Skeletal muscle satellite cell (primary cell): ENCODE measurements around the gene KCTD8.

Experiments used
- H3K27me3 ChIP-seq: 2 replicates; pipeline ENCODE4 v1.7.0; 2013; ENCODE audit warnings: low read length; ENCODE audit not compliant: control insufficient read depth, insufficient read depth
- H3K36me3 ChIP-seq: 2 replicates; pipeline ENCODE4 v1.7.0; 2013; ENCODE audit warnings: mild to moderate bottlenecking, control low read depth, low read length; ENCODE audit not compliant: insufficient read depth
- H3K4me1 ChIP-seq: 2 replicates; pipeline ENCODE4 v1.7.0; 2013; ENCODE audit warnings: low read length; ENCODE audit not compliant: control insufficient read depth, insufficient read depth
- H3K4me2 ChIP-seq: 2 replicates; pipeline ENCODE4 v1.7.0; 2013; ENCODE audit warnings: mild to moderate bottlenecking, low read length
- H3K4me3 ChIP-seq: 2 replicates; pipeline ENCODE4 v1.7.0; 2013; ENCODE audit warnings: low read length
- H3K9ac ChIP-seq: 2 replicates; pipeline ENCODE4 v1.7.0; 2013; ENCODE audit warnings: mild to moderate bottlenecking, low read depth, low read length, moderate library complexity
- H3K9me3 ChIP-seq: replicated peaks from 2 replicates; pipeline ENCODE4 v1.7.0; 2013; ENCODE audit warnings: mild to moderate bottlenecking, control low read depth, low read length

Gene KCTD8

GRCh38 chr4:44434247-44434646 is 14.4 kb downstream of the KCTD8 start:
- H3K36me3 ChIP-seq, result no peaks in the 10 kb centered on the region

GRCh38 chr4:44425614-44426208 is 22.9 kb downstream of the KCTD8 start:
- H3K27me3 ChIP-seq, result no peaks in the 10 kb centered on the region
- H3K36me3 ChIP-seq, result no peaks in the 10 kb centered on the region
- no peak overlapping the region for H3K4me2 ChIP-seq
- H3K4me3 ChIP-seq, result no peak overlapping the region
- H3K9me3 ChIP-seq, result no peaks in the 10 kb centered on the region
- no peaks in the 10 kb centered on the region for H3K4me1 ChIP-seq
- no peak overlapping the region for H3K9ac ChIP-seq

More at GRCh38 chr4:44434247-44434646, 14.4 kb downstream of the KCTD8 start:
- Histone ChIP-seq H3K27me3 (no peaks in the 10 kb centered on the region), H3K4me2 (no peak overlapping the region), H3K9me3 (no peaks in the 10 kb centered on the region), H3K9ac (no peak overlapping the region), H3K4me3 (no peak overlapping the region), H3K4me1 (peaks cover 5% of the 10 kb centered on the region)

- no peaks in the 10 kb centered on the region for H3K27me3 ChIP-seq
- no peaks in the 10 kb centered on the region for H3K36me3 ChIP-seq
- no peak overlapping the region for H3K9ac ChIP-seq
- no peaks in the 10 kb centered on the region for H3K9me3 ChIP-seq
- H3K4me3 ChIP-seq, result no peak overlapping the region
- no peak overlapping the region for H3K4me2 ChIP-seq
- H3K4me1 ChIP-seq, result no peaks in the 10 kb centered on the region
These were observed 25.7 kb downstream of the KCTD8 start for GRCh38 chr4:44422912-44423311.

GRCh38 chr4:44421330-44422065 is 27.1 kb downstream of the KCTD8 start:
- Histone ChIP-seq H3K9me3 (no peaks in the 10 kb centered on the region), H3K4me1 (no peaks in the 10 kb centered on the region), H3K9ac (no peak overlapping the region), H3K27me3 (no peaks in the 10 kb centered on the region), H3K4me3 (no peak overlapping the region), H3K4me2 (no peak overlapping the region), H3K36me3 (no peaks in the 10 kb centered on the region)

- no peaks in the 10 kb centered on the region for H3K9me3 ChIP-seq
- H3K27me3 ChIP-seq, result no peaks in the 10 kb centered on the region
- H3K4me2 ChIP-seq, result no peak overlapping the region
- no peak overlapping the region for H3K9ac ChIP-seq
- H3K36me3 ChIP-seq, result no peaks in the 10 kb centered on the region
- no peaks in the 10 kb centered on the region for H3K4me1 ChIP-seq
- no peak overlapping the region for H3K4me3 ChIP-seq
These were observed 33.4 kb downstream of the KCTD8 start for GRCh38 chr4:44415251-44415650.

GRCh38 chr4:44368413-44369167 is 80.0 kb downstream of the KCTD8 start:
- H3K4me2 ChIP-seq, result no peak overlapping the region

GRCh38 chr4:44354172-44354571 is 94.4 kb downstream of the KCTD8 start:
- no peaks in the 10 kb centered on the region for H3K36me3 ChIP-seq
- H3K4me2 ChIP-seq, result no peak overlapping the region
- no peaks in the 10 kb centered on the region for H3K4me1 ChIP-seq

More at GRCh38 chr4:44368413-44369167, 80.0 kb downstream of the KCTD8 start:
- Histone ChIP-seq H3K9ac (no peak overlapping the region), H3K27me3 (no peaks in the 10 kb centered on the region), H3K9me3 (no peaks in the 10 kb centered on the region), H3K4me3 (no peak overlapping the region), H3K36me3 (no peaks in the 10 kb centered on the region), H3K4me1 (peaks cover 8% of the 10 kb centered on the region)

GRCh38 chr4:44351069-44351468 is 97.5 kb downstream of the KCTD8 start:
- H3K27me3 ChIP-seq, result no peaks in the 10 kb centered on the region
- H3K4me2 ChIP-seq, result no peak overlapping the region
- no peak overlapping the region for H3K4me3 ChIP-seq
- H3K4me1 ChIP-seq, result no peaks in the 10 kb centered on the region
- no peak overlapping the region for H3K9ac ChIP-seq
- no peaks in the 10 kb centered on the region for H3K9me3 ChIP-seq
- no peaks in the 10 kb centered on the region for H3K36me3 ChIP-seq

More at GRCh38 chr4:44354172-44354571, 94.4 kb downstream of the KCTD8 start:
- no peak overlapping the region for H3K4me3 ChIP-seq
- H3K27me3 ChIP-seq, result no peaks in the 10 kb centered on the region
- no peak overlapping the region for H3K9ac ChIP-seq
- H3K9me3 ChIP-seq, result no peaks in the 10 kb centered on the region

GRCh38 chr4:44342800-44343199 is 105.8 kb downstream of the KCTD8 start:
- Histone ChIP-seq H3K4me3 (no peak overlapping the region), H3K9me3 (no peaks in the 10 kb centered on the region)

GRCh38 chr4:44326741-44327140 is 121.9 kb downstream of the KCTD8 start:
- Histone ChIP-seq H3K9me3 (no peaks in the 10 kb centered on the region), H3K4me2 (no peak overlapping the region), H3K9ac (no peak overlapping the region), H3K4me3 (no peak overlapping the region), H3K4me1 (no peaks in the 10 kb centered on the region), H3K27me3 (no peaks in the 10 kb centered on the region), H3K36me3 (no peaks in the 10 kb centered on the region)

More at GRCh38 chr4:44342800-44343199, 105.8 kb downstream of the KCTD8 start:
- Histone ChIP-seq H3K9ac (no peak overlapping the region), H3K4me1 (no peaks in the 10 kb centered on the region), H3K36me3 (no peaks in the 10 kb centered on the region), H3K27me3 (no peaks in the 10 kb centered on the region), H3K4me2 (no peak overlapping the region)

- H3K36me3 ChIP-seq, result no peaks in the 10 kb centered on the region
- no peaks in the 10 kb centered on the region for H3K27me3 ChIP-seq
- H3K4me2 ChIP-seq, result no peak overlapping the region
- H3K9me3 ChIP-seq, result no peaks in the 10 kb centered on the region
- H3K4me3 ChIP-seq, result no peak overlapping the region
- no peaks in the 10 kb centered on the region for H3K4me1 ChIP-seq
- H3K9ac ChIP-seq, result no peak overlapping the region
These were observed 127.8 kb downstream of the KCTD8 start for GRCh38 chr4:44320833-44321232.
